Measurements from ENCODE around the gene RBP3. TPM values are rescaled to one million over a fixed set of nuclear protein-coding genes. Genes with fewer than 3 reads are reported as not detected.
"Not testable (repeated sequence)": the region's sequence is repeated elsewhere in the genome, so short reads cannot be mapped to it uniquely, and the experiment has no call there.

Gene RBP3
- total RNA-seq, 1 donor from 2014 or later: not detected

GRCh38 chr10:47371629-47372485 is 23.7 kb downstream of the RBP3 start:
- DNase-seq (ENCODE audit: low read depth): no peak

- DNase-seq (ENCODE audit: low read depth): no peak
Measured at GRCh38 chr10:47372726-47373125, 24.6 kb downstream of the RBP3 start.

GRCh38 chr10:47374611-47375536 is 26.7 kb downstream of the RBP3 start:
- peak; percentile 25 for DNase-seq (ENCODE audit: low read depth)

- no peak for DNase-seq (ENCODE audit: low read depth)
Measured at GRCh38 chr10:47376522-47377220, 28.5 kb downstream of the RBP3 start.

GRCh38 chr10:47378183-47378510 is 30.0 kb downstream of the RBP3 start:
- DNase-seq (ENCODE audit: low read depth): no peak

GRCh38 chr10:47378606-47379444 is 30.7 kb downstream of the RBP3 start:
- DNase-seq (ENCODE audit: low read depth): no peak

GRCh38 chr10:47379445-47379785 is 31.3 kb downstream of the RBP3 start:
- DNase-seq (ENCODE audit: low read depth): no peak

GRCh38 chr10:47379901-47380300 is 31.7 kb downstream of the RBP3 start:
- no peak for DNase-seq (ENCODE audit: low read depth)

- DNase-seq (ENCODE audit: low read depth): no peak
Measured at GRCh38 chr10:47380341-47381102, 32.4 kb downstream of the RBP3 start.

GRCh38 chr10:47381103-47381395 is 32.9 kb downstream of the RBP3 start:
- no peak for DNase-seq (ENCODE audit: low read depth)

GRCh38 chr10:47381427-47382379 is 33.5 kb downstream of the RBP3 start:
- no peak for DNase-seq (ENCODE audit: low read depth)

GRCh38 chr10:47383261-47384147 is 35.3 kb downstream of the RBP3 start:
- DNase-seq (ENCODE audit: low read depth): no peak

- DNase-seq (ENCODE audit: low read depth): peak; percentile 84
Measured at GRCh38 chr10:47384148-47384921, 36.2 kb downstream of the RBP3 start, which contains the start of gene ZNF488. ZNF488 (minus strand) TSS chr10:47384293; CDS start chr10:47368829, 15,464 bp downstream.

- not testable (repeated sequence) for DNase-seq (ENCODE audit: low read depth)
Measured at GRCh38 chr10:47386104-47386503, 37.9 kb downstream of the RBP3 start.

GRCh38 chr10:47388879-47389278 is 40.7 kb downstream of the RBP3 start:
- no peak for DNase-seq (ENCODE audit: low read depth)

- no peak for DNase-seq (ENCODE audit: low read depth)
Measured at GRCh38 chr10:47389619-47390018, 41.5 kb downstream of the RBP3 start.

GRCh38 chr10:47396311-47396717 is 48.2 kb downstream of the RBP3 start:
- DNase-seq (ENCODE audit: low read depth): no peak
